Thyroid gland (tissue), 4 donors: Measurements from ENCODE around the gene UNC13C.

Experiments
- POLR2A ChIP-seq, 2 donors: fragments of 450-650 bp; IDR thresholded peaks; one replicate each; pipeline ENCODE4 v1.6.1; 2017; ENCODE audit warnings: antibody characterized with exemption in 2 of 2, mild to moderate bottlenecking in 2 of 2, moderate library complexity in 1 of 2
- TF ChIP-seq, protein P1 (sequence below), 6 experiments: fragments of 200-600 bp in 3 of 6; fragments of 450-650 bp in 3 of 6; sonication (generic) in 3 of 6; IDR thresholded peaks; one replicate each; pipeline ENCODE4 v1.5.1; 2016 to 2019; ENCODE audit warnings: antibody characterized with exemption in 6 of 6, mild to moderate bottlenecking in 2 of 6, inconsistent platforms in 1 of 6, moderate library complexity in 1 of 6

DNA sequence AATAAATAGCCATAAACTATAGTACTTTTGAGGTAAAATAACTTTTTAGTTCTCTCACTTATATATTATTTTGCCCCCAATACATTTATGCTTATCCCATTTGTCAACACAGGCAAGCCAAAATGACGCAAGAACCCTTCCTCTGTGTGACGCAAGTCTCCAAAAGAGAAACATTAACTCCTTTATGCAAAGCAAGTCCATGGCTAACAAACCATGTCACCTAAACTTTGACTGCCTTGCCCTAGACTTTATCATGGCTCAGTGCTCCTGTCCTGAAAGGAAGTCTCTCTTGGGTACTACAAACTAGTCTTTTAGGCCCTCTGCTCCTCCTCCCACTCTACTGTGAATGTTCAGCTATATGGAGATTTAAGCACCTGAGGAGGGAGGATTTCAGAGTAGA, 230.5 kb downstream of the UNC13C start:
- no peak for TF ChIP-seq POLR2A (IDR thresholded peaks at IDR 0.05)
- TF ChIP-seq, protein P1, sequence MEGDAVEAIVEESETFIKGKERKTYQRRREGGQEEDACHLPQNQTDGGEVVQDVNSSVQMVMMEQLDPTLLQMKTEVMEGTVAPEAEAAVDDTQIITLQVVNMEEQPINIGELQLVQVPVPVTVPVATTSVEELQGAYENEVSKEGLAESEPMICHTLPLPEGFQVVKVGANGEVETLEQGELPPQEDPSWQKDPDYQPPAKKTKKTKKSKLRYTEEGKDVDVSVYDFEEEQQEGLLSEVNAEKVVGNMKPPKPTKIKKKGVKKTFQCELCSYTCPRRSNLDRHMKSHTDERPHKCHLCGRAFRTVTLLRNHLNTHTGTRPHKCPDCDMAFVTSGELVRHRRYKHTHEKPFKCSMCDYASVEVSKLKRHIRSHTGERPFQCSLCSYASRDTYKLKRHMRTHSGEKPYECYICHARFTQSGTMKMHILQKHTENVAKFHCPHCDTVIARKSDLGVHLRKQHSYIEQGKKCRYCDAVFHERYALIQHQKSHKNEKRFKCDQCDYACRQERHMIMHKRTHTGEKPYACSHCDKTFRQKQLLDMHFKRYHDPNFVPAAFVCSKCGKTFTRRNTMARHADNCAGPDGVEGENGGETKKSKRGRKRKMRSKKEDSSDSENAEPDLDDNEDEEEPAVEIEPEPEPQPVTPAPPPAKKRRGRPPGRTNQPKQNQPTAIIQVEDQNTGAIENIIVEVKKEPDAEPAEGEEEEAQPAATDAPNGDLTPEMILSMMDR (IDR thresholded peaks at IDR 0.05): no peak
